ENCODE data around the gene YBX3.
A peak's percentile ranks its signal among the peaks of the same experiment; 100 is the strongest.

The YBX3 gene

DNA sequence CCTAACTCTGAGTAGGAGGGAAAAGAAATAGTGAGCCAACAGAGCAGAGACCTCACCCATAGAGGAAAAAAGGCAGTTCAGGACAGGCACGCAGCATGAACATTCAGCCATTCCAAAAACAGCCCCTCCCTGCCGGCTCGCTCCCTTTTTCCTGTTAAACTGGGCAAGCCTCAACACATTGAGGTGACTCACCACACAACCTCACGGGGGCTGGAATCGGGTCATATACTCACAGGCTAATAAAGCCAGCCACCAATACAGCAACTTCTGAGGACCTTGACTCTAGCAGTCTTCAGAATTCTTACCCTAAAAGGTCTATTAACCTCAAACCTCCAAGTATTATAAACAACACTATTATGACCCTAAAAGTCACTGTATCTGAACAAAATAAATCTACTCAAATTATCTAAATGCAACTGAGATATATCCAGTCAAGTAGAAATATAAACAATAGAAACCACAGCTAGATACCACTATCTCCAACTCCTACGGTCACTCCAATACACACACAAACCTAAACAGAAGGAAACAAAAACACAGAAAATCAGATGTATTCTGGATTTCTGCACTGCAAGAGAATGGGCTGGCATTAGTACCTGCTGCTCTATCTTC is 6.3 kb downstream of the YBX3 start:
- TF ChIP-seq, protein P1, sequence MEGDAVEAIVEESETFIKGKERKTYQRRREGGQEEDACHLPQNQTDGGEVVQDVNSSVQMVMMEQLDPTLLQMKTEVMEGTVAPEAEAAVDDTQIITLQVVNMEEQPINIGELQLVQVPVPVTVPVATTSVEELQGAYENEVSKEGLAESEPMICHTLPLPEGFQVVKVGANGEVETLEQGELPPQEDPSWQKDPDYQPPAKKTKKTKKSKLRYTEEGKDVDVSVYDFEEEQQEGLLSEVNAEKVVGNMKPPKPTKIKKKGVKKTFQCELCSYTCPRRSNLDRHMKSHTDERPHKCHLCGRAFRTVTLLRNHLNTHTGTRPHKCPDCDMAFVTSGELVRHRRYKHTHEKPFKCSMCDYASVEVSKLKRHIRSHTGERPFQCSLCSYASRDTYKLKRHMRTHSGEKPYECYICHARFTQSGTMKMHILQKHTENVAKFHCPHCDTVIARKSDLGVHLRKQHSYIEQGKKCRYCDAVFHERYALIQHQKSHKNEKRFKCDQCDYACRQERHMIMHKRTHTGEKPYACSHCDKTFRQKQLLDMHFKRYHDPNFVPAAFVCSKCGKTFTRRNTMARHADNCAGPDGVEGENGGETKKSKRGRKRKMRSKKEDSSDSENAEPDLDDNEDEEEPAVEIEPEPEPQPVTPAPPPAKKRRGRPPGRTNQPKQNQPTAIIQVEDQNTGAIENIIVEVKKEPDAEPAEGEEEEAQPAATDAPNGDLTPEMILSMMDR (IDR thresholded peaks at IDR 0.05; ENCODE audit: low read depth, low read length): no peak
- DNase-seq (ENCODE audit: extremely low read depth, low read depth): peak; percentile 72

DNA sequence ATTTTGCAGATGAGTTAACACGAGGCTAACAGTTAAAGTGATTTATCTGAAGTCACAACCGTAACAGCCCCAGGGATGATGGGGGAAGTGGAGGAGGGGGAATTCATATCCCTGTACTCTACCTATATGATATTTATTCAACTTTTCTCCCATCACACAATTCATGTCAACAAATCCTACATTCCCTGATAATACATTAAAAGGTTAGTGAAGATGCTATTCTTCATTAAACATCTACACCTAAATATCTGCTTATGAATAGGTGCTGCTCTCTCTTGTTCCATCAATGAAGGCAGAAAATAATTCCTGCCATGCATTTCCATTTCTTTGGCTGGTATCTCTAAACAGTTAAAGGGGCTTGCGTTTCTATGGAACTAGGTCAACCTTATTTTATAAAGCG is 6.8 kb downstream of the YBX3 start:
- no peak for DNase-seq (ENCODE audit: extremely low read depth, low read depth)
- TF ChIP-seq, protein P1 (IDR thresholded peaks at IDR 0.05; ENCODE audit: low read depth, low read length): no peak

DNA sequence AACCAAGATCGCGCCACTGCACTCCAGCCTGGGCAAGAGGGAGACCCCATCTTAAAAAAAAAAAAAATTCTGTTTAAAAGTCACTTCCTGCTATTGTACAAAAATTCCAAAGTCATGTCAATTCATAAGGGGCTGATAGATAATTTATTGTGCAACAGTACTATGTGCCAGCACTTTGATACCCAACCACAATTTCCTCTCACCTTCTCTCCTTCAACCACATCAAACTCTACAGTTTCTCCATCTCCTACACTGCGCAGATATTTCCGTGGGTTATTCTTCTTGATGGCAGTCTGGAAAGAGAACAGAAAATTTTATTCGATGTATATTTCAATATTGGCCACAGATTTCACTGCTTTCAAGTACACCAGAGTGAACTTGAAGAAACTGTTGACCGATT is 7.6 kb downstream of the YBX3 start:
- TF ChIP-seq, protein P1 (IDR thresholded peaks at IDR 0.05; ENCODE audit: low read depth, low read length): no peak
- DNase-seq (ENCODE audit: extremely low read depth, low read depth): no peak

DNA sequence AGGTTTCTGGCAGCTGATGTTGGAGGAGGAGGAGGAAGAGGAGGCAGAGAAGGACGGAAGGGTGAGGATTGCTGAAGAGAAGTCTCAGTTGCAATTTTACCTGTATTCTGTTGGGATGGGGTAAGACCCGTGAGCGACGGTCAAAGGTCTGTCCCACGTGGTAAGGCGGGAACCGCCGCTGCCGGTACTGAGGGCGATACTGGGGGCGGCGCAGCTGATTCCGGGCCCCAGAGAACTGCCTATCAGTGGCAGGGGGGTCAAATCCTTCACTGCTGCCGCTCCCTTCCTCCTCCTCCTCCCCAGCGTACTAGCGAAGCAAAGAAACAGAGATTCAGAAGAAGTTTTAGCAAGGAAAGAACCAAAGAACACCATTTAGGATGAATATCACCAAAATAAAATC is 13.3 kb downstream of the YBX3 start:
- DNase-seq (ENCODE audit: extremely low read depth, low read depth): no peak
- TF ChIP-seq, protein P1 (IDR thresholded peaks at IDR 0.05; ENCODE audit: low read depth, low read length): no peak

DNA sequence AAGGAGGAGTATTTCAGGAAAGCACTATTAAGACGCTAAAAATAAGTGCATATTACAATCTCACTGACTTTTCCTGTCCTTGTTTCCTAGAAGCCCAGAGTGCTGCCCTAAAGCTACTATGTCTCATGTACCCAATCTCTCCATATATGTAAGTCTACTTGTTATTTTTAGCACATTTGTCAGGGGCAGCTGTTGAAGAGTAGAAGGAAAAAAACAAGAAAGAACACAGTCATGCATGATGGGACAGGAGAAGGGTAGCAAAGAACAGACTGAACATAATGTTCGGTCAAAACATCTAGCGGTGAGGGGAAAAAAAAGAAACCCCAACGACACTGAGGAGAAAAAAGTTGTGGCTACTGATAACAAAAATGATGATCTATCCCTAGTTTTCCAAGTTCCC is 14.3 kb downstream of the YBX3 start:
- TF ChIP-seq, protein P1 (IDR thresholded peaks at IDR 0.05; ENCODE audit: low read depth, low read length): no peak
- no peak for DNase-seq (ENCODE audit: extremely low read depth, low read depth)

DNA sequence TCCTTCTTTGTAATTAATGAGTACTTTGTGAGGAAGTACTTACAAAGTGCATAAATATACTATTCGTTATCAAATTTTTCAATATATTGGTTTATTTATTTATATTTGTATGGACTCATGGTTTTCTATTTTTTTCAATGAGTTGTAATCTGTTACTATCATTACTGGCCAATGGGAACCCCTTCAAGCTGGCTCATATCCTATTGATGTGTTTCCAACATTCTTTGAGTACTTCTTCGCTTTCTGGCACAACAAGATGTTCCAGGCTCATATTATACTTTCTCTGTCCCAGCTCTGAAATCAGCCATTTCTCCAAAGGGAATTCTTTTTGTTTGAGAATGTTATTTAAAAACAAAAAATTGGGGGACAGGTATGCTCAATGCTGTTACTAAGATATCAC is 17.5 kb downstream of the YBX3 start:
- no peak for DNase-seq (ENCODE audit: extremely low read depth, low read depth)
- TF ChIP-seq, protein P1 (IDR thresholded peaks at IDR 0.05; ENCODE audit: low read depth, low read length): no peak

DNA sequence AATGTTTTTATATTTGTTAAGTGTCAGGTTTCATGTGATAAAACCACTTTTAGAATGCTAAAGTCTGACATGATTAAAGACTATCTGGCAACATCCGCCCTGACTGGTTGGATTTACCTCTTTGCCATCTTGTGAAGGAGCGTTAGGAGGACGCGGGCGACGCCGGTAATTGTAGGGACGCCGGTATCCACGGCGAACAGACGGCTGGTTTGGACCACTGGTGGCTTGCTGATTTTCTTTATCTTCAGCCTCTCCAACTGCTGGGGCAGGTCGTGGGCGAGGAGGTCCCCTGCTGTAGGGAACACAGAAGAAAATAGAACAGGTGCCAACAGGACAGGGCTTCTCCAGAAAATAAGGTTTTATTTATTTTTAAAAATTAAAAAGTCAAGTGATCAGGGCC is 21.3 kb downstream of the YBX3 start:
- no peak for DNase-seq (ENCODE audit: extremely low read depth, low read depth)
- TF ChIP-seq, protein P1 (IDR thresholded peaks at IDR 0.05; ENCODE audit: low read depth, low read length): no peak
